Effector memory CD4-positive, alpha-beta T cell (primary cell): ENCODE measurements around the gene ABCC9.
"Not testable (repeated sequence)": the region's sequence is repeated elsewhere in the genome, so short reads cannot be mapped to it uniquely, and the experiment has no call there.

Source experiments
- DNase-seq, 3 donors: peaks; one replicate each; pipeline ENCODE4 v3.0.0-alpha.2; 2020
- H3K27ac ChIP-seq: 2 replicates; pipeline ENCODE4 v1.7.0; 2013; ENCODE audit warnings: mild to moderate bottlenecking, low read length, moderate library complexity; ENCODE audit not compliant: insufficient read depth, poor library complexity, severe bottlenecking
- H3K27me3 ChIP-seq: replicated peaks from 2 replicates; pipeline ENCODE4 v1.7.0; 2013; ENCODE audit warnings: mild to moderate bottlenecking, low read length; ENCODE audit not compliant: insufficient read depth, control insufficient read depth, poor library complexity, severe bottlenecking
- H3K36me3 ChIP-seq: 2 replicates; pipeline ENCODE4 v1.7.0; 2013; ENCODE audit warnings: mild to moderate bottlenecking, low read length, moderate library complexity; ENCODE audit not compliant: control insufficient read depth, insufficient read depth
- H3K4me1 ChIP-seq: 2 replicates; pipeline ENCODE4 v1.7.0; 2013; ENCODE audit warnings: low read length, mild to moderate bottlenecking; ENCODE audit not compliant: control insufficient read depth, insufficient read depth, poor library complexity, severe bottlenecking
- H3K4me3 ChIP-seq: 2 replicates; pipeline ENCODE4 v1.7.0; 2013; ENCODE audit warnings: low read length, low read depth, mild to moderate bottlenecking; ENCODE audit not compliant: insufficient read depth, poor library complexity, severe bottlenecking
- H3K9me3 ChIP-seq: 2 replicates; pipeline ENCODE4 v1.7.0; 2013; ENCODE audit warnings: mild to moderate bottlenecking, low read length, moderate library complexity; ENCODE audit not compliant: control insufficient read depth

ABCC9 gene

GRCh38 chr12:21813751-21814150 lies 127.5 kb downstream of the ABCC9 start:
- no peak overlapping the region for H3K4me3 ChIP-seq
- no peaks in the 10 kb centered on the region for H3K36me3 ChIP-seq
- no peak overlapping the region for H3K27ac ChIP-seq
- no peaks in the 10 kb centered on the region for H3K27me3 ChIP-seq
- H3K4me1 ChIP-seq = no peaks in the 10 kb centered on the region
- H3K9me3 ChIP-seq = no peaks in the 10 kb centered on the region
- DNase-seq = no peak

DNA sequence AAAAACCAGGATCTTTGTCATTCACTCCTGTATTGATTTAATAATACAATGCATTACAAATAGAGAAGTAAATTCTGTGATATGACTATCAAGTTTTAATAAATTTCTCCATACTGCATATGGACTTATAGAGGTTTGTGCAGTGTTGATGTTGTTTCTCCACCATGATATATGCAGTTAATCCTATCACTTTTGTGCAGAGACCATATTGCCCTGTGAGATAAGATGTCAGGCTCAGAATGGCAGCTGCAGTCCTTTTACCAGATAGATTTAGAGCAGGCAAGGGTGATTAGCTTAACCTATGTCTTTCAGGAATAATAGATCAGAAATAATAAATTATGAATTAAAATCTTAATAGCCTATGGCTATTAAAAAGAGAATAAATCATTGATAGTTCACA lies 128.1 kb downstream of the ABCC9 start:
- H3K9me3 ChIP-seq = no peaks in the 10 kb centered on the region
- no peak overlapping the region for H3K27ac ChIP-seq
- H3K4me1 ChIP-seq = no peaks in the 10 kb centered on the region
- no peak overlapping the region for H3K4me3 ChIP-seq
- no peaks in the 10 kb centered on the region for H3K36me3 ChIP-seq
- no peak for DNase-seq
- no peaks in the 10 kb centered on the region for H3K27me3 ChIP-seq

GRCh38 chr12:21812340-21812739 lies 128.9 kb downstream of the ABCC9 start:
- not testable (repeated sequence) for H3K4me1 ChIP-seq, H3K27me3 ChIP-seq

GRCh38 chr12:21809100-21809499 lies 132.1 kb downstream of the ABCC9 start:
- H3K4me1 ChIP-seq = no peaks in the 10 kb centered on the region
- H3K4me3 ChIP-seq = no peak overlapping the region
- no peaks in the 10 kb centered on the region for H3K36me3 ChIP-seq
- no peaks in the 10 kb centered on the region for H3K9me3 ChIP-seq
- H3K27ac ChIP-seq = no peak overlapping the region
- no peaks in the 10 kb centered on the region for H3K27me3 ChIP-seq
- DNase-seq = no peak

More at GRCh38 chr12:21812340-21812739, 128.9 kb downstream of the ABCC9 start:
- DNase-seq, H3K9me3 ChIP-seq, H3K27ac ChIP-seq, H3K4me3 ChIP-seq, H3K36me3 ChIP-seq: not testable (repeated sequence)

- Histone ChIP-seq H3K9me3 (no peaks in the 10 kb centered on the region), H3K36me3 (no peaks in the 10 kb centered on the region), H3K4me1 (no peaks in the 10 kb centered on the region), H3K4me3 (no peak overlapping the region), H3K27me3 (no peaks in the 10 kb centered on the region), H3K27ac (no peak overlapping the region)
- DNase-seq = no peak
Observed at GRCh38 chr12:21806255-21806654, 135.0 kb downstream of the ABCC9 start.

- H3K27ac ChIP-seq = no peak overlapping the region
- no peaks in the 10 kb centered on the region for H3K36me3 ChIP-seq
- H3K9me3 ChIP-seq = no peaks in the 10 kb centered on the region
- no peaks in the 10 kb centered on the region for H3K4me1 ChIP-seq
- no peak for DNase-seq
- H3K4me3 ChIP-seq = no peak overlapping the region
- no peaks in the 10 kb centered on the region for H3K27me3 ChIP-seq
Observed at GRCh38 chr12:21801522-21802288, 139.5 kb downstream of the ABCC9 start.

GRCh38 chr12:21800011-21800410 lies 141.2 kb downstream of the ABCC9 start:
- no peaks in the 10 kb centered on the region for H3K27me3 ChIP-seq
- no peaks in the 10 kb centered on the region for H3K9me3 ChIP-seq
- DNase-seq = no peak
- no peaks in the 10 kb centered on the region for H3K4me1 ChIP-seq
- no peak overlapping the region for H3K27ac ChIP-seq
- H3K4me3 ChIP-seq = no peak overlapping the region
- no peaks in the 10 kb centered on the region for H3K36me3 ChIP-seq

- DNase-seq = no peak
- H3K4me1 ChIP-seq = no peaks in the 10 kb centered on the region
Observed at GRCh38 chr12:21797539-21797938, 143.7 kb downstream of the ABCC9 start.

GRCh38 chr12:21795648-21796328 lies 145.4 kb downstream of the ABCC9 start:
- DNase-seq = no peak
- Histone ChIP-seq H3K9me3 (no peaks in the 10 kb centered on the region), H3K27ac (no peak overlapping the region), H3K4me3 (no peak overlapping the region), H3K27me3 (no peaks in the 10 kb centered on the region), H3K4me1 (no peaks in the 10 kb centered on the region), H3K36me3 (no peaks in the 10 kb centered on the region)

More at GRCh38 chr12:21797539-21797938, 143.7 kb downstream of the ABCC9 start:
- Histone ChIP-seq H3K27me3 (no peaks in the 10 kb centered on the region), H3K9me3 (no peaks in the 10 kb centered on the region), H3K27ac (no peak overlapping the region), H3K36me3 (no peaks in the 10 kb centered on the region), H3K4me3 (no peak overlapping the region)

DNA sequence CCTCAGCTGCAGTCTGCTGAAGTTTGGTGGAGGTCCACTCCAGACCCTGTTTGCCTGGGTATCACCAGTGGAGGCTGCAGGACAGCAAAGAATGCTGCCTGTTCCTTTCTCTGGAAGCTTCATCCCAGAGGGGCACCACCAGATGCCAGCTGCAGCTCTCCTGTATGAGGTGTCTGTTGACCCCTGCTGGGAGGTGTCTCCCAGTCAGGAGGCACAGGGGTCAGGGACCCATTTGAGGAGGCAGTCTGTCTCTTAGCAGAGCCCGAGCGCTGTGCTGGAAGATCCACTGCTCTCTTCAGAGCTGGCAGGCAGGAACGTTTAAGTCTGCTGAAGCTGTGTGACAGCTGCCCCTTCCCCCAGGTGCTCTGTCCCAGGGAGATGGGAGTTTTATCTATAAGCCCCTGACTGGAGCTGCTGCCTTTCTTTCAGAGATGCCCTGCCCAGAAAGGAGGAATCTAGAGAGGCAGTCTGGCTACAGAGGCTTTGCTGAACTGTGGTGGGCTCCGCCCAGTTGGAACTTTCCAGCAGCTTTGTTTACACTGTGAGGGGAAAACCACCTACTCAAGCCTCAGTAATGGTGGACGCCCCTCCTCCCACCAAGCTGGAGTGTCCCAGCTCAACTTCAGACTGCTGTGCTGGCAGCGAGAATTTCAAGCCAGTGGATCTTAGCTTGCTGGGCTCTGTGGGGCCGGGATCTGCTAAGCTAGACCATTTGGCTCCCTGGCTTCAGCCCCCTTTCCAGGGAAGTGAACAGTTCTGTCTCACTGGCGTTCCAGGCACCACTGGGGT lies 146.2 kb downstream of the ABCC9 start:
- not testable (repeated sequence) for H3K27ac ChIP-seq, H3K4me3 ChIP-seq, DNase-seq, H3K27me3 ChIP-seq, H3K9me3 ChIP-seq, H3K4me1 ChIP-seq, H3K36me3 ChIP-seq
